ENCODE results near the gene TPP2.

Gene TPP2

DNA sequence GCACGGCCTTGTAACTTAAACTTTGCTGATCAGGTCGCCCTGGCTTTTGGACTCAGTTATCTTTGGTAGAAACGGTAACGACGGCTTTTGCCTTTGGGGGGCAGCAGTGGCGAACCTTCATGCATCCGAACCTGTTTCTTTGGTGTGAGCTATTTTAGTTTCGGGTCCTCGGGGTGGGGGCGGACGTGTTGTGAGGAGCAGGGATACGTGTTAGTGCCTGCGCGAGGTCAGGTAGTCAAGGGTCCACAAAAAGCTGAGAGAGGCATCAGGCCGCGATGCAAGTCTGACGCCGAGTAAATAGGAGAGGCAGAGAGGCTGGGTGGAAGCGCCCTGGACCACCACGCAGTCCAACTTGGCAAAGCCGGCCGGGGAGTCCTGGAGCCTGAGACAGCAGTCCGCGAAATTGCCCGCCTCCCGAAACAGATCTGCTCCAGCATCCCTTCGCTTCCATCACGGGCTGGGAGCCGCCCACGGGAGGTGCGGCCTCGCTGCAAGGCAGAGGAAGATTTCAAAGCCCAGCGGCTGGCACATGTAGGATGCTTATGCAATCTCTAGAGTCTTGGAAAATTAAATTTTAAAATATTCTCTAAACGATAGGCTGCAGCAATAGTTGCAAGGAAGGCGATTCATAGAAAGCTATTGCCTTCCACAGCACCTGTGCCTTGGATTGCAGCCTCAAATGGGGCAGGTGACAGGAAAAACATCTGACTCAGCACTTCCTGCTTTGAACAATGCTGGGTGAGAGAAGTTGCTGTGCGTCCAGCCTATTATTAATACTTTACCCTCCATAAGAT, 4.6 kb upstream of the TPP2 start:
- TF ChIP-seq, protein P1, sequence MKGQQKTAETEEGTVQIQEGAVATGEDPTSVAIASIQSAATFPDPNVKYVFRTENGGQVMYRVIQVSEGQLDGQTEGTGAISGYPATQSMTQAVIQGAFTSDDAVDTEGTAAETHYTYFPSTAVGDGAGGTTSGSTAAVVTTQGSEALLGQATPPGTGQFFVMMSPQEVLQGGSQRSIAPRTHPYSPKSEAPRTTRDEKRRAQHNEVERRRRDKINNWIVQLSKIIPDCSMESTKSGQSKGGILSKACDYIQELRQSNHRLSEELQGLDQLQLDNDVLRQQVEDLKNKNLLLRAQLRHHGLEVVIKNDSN (IDR thresholded peaks at IDR 0.05) = peak; percentile 27; the same call in 1 of the 2 replicates
- peak; percentile 52; the same call in 1 of the 2 replicates for TF ChIP-seq EGR1 (IDR thresholded peaks at IDR 0.05)
- TF ChIP-seq, protein P2, sequence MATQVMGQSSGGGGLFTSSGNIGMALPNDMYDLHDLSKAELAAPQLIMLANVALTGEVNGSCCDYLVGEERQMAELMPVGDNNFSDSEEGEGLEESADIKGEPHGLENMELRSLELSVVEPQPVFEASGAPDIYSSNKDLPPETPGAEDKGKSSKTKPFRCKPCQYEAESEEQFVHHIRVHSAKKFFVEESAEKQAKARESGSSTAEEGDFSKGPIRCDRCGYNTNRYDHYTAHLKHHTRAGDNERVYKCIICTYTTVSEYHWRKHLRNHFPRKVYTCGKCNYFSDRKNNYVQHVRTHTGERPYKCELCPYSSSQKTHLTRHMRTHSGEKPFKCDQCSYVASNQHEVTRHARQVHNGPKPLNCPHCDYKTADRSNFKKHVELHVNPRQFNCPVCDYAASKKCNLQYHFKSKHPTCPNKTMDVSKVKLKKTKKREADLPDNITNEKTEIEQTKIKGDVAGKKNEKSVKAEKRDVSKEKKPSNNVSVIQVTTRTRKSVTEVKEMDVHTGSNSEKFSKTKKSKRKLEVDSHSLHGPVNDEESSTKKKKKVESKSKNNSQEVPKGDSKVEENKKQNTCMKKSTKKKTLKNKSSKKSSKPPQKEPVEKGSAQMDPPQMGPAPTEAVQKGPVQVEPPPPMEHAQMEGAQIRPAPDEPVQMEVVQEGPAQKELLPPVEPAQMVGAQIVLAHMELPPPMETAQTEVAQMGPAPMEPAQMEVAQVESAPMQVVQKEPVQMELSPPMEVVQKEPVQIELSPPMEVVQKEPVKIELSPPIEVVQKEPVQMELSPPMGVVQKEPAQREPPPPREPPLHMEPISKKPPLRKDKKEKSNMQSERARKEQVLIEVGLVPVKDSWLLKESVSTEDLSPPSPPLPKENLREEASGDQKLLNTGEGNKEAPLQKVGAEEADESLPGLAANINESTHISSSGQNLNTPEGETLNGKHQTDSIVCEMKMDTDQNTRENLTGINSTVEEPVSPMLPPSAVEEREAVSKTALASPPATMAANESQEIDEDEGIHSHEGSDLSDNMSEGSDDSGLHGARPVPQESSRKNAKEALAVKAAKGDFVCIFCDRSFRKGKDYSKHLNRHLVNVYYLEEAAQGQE (IDR thresholded peaks at IDR 0.05; ENCODE audit: low read depth) = no peak
- no peak for TF ChIP-seq ZBTB7A (IDR thresholded peaks at IDR 0.05; ENCODE audit: low read depth)
- TF ChIP-seq NFIC (IDR thresholded peaks at IDR 0.05) = no peak
- TF ChIP-seq, protein P3, sequence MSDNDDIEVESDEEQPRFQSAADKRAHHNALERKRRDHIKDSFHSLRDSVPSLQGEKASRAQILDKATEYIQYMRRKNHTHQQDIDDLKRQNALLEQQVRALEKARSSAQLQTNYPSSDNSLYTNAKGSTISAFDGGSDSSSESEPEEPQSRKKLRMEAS (IDR thresholded peaks at IDR 0.05) = no peak
- TF ChIP-seq TEAD4 (IDR thresholded peaks at IDR 0.05) = no peak
- TF ChIP-seq CREB1 (IDR thresholded peaks at IDR 0.05; ENCODE audit: low read depth) = no peak
- TF ChIP-seq EP300 (IDR thresholded peaks at IDR 0.05; ENCODE audit: borderline replicate concordance) = no peak
- TF ChIP-seq CEBPB (IDR thresholded peaks at IDR 0.05) = peak; percentile 51
- TF ChIP-seq YY1 (IDR thresholded peaks at IDR 0.05; ENCODE audit: low read depth) = no peak
- TF ChIP-seq FOXM1 (IDR thresholded peaks at IDR 0.05; ENCODE audit: borderline replicate concordance, low read depth) = no peak
- TF ChIP-seq TAF1 (IDR thresholded peaks at IDR 0.05; ENCODE audit: low read depth) = no peak
- peak; percentile 50; the same call in 1 of the 2 replicates for TF ChIP-seq RAD21 (IDR thresholded peaks at IDR 0.05; ENCODE audit: low read depth)
- TF ChIP-seq TCF12 (IDR thresholded peaks at IDR 0.05; ENCODE audit: low read depth) = no peak

DNA sequence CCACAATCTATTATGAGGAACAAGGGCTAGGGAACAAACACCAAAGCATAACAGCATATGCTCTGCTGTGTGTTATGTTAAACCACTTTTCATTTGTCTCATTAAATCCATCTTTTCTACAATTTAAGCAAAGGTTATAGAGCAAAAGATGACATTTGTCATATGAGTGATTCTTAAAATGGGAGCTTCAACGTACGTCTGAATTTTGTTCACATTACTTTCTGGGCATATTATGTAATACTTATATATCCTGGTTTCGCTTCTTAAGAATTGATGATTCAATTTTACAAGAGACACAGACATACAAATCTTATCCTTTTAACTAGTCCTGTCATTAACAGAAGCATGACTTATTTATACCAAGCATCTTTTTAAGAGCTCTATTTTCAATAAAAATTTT, 3.3 kb upstream of the TPP2 start:
- TF ChIP-seq FOXM1 (IDR thresholded peaks at IDR 0.05; ENCODE audit: borderline replicate concordance, low read depth) = no peak
- TF ChIP-seq RAD21 (IDR thresholded peaks at IDR 0.05; ENCODE audit: low read depth) = no peak
- no peak for TF ChIP-seq ZBTB7A (IDR thresholded peaks at IDR 0.05; ENCODE audit: low read depth)
- no peak for TF ChIP-seq CEBPB (IDR thresholded peaks at IDR 0.05)

DNA sequence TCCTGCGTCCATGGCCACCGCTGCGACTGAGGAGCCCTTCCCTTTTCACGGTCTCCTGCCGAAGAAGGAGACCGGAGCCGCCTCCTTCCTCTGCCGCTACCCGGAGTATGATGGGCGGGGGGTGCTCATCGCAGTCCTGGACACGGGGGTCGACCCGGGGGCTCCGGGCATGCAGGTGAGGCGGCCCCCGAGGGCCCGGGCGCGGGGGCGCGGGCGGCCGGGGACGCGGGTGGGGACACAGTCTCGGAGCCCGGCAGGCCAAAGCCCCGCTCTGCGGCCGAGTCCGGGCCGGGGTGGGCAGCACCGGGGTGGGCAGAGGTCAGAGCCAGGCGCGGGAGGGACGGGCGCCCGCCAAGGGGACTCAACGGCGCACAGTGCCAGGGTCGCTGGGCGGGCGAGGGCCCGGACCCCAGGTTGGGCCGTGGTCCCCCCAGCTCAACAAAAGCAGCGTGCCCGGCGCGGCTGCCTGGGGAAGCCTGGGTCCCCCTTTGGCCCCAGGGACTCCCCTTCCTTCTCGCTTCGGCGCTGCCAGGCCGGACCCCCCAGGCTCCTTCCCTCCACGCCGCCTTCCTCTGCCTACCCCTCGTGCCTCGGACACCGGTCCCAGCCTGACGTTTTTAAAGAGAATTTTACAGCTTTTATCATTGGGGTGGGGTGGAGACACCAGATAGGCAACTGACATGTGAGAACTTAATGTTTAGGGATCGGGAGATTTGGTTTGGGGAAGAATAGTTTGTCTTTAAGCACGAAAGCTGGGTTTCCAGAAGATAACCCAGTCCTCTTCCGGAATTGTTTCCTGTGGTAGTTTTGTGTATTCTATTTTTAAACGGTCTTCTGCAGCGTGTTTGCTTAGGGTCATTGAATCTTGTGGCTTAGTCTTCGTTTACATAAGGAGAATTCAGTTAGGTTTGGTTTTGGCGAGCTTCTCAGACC, 509 bp downstream of the TPP2 start:
- TF ChIP-seq ZBTB7A (IDR thresholded peaks at IDR 0.05; ENCODE audit: low read depth) (peak; percentile 42; the same call in 1 of the 2 replicates), FOXM1 (IDR thresholded peaks at IDR 0.05; ENCODE audit: borderline replicate concordance, low read depth) (no peak), TCF12 (IDR thresholded peaks at IDR 0.05; ENCODE audit: low read depth) (no peak), EP300 (IDR thresholded peaks at IDR 0.05; ENCODE audit: borderline replicate concordance) (no peak), NFIC (IDR thresholded peaks at IDR 0.05) (no peak)

DNA sequence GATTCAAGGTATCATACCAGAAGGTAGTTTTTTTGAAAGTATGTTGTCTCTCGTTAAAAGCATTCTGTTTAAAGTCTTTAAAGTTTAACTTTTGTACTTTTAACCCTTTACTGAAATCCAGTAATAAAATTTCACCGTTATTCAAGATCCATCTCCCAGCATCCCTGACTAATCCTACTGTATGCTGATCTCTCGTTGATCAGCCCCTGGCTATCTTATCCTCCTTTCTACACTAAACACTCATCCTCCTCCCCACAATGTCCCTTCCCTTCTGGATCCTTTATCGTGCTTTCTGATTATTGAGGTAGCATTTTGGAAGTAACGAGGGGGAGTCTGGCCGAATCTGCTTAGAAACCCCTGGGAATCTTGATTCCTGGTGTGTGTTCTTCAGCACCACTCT, 1.3 kb downstream of the TPP2 start:
- TF ChIP-seq TEAD4 (IDR thresholded peaks at IDR 0.05) (no peak), RAD21 (IDR thresholded peaks at IDR 0.05; ENCODE audit: low read depth) (no peak), EGR1 (IDR thresholded peaks at IDR 0.05) (no peak), CREB1 (IDR thresholded peaks at IDR 0.05; ENCODE audit: low read depth) (no peak), TCF12 (IDR thresholded peaks at IDR 0.05; ENCODE audit: low read depth) (no peak), FOXM1 (IDR thresholded peaks at IDR 0.05; ENCODE audit: borderline replicate concordance, low read depth) (no peak), EP300 (IDR thresholded peaks at IDR 0.05; ENCODE audit: borderline replicate concordance) (no peak), TAF1 (IDR thresholded peaks at IDR 0.05; ENCODE audit: low read depth) (no peak), YY1 (IDR thresholded peaks at IDR 0.05; ENCODE audit: low read depth) (no peak), CEBPB (IDR thresholded peaks at IDR 0.05) (no peak), NFIC (IDR thresholded peaks at IDR 0.05) (no peak), ZBTB7A (IDR thresholded peaks at IDR 0.05; ENCODE audit: low read depth) (no peak)
- TF ChIP-seq, protein P2 (IDR thresholded peaks at IDR 0.05; ENCODE audit: low read depth) = no peak
- TF ChIP-seq, protein P1 (IDR thresholded peaks at IDR 0.05) = no peak
- TF ChIP-seq, protein P3 (IDR thresholded peaks at IDR 0.05) = no peak

DNA sequence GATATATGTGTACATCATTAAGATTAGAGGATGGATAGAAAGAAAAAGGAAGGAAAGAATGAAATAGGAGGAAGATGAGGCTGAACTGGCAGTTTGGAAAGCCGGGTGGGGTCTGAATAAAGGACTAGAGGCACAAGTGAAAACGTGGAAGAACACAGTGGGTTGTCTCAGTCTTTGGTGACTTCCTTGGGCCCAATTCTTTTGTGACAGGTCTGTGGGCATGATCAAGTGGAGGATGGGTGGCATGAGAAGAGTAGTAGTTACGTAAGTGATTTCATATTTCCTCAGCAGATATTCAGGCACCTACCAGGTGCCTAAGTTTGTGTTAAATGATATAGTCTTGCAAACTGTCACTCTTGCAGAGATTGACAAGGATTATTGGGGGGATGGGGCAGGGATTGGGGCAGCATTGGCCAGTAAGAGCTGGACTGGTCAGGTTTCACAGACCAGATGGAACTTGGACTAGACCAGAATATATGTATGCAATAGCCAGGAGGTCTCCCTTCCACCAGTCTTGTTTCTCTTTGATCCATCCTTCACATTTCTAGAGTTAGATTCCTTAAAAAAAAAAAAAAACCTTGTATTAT, 2.7 kb downstream of the TPP2 start:
- TF ChIP-seq FOXM1 (IDR thresholded peaks at IDR 0.05; ENCODE audit: borderline replicate concordance, low read depth) (no peak), YY1 (IDR thresholded peaks at IDR 0.05; ENCODE audit: low read depth) (no peak), CEBPB (IDR thresholded peaks at IDR 0.05) (no peak), EGR1 (IDR thresholded peaks at IDR 0.05) (no peak), RAD21 (IDR thresholded peaks at IDR 0.05; ENCODE audit: low read depth) (no peak), ZBTB7A (IDR thresholded peaks at IDR 0.05; ENCODE audit: low read depth) (no peak), CREB1 (IDR thresholded peaks at IDR 0.05; ENCODE audit: low read depth) (no peak), EP300 (IDR thresholded peaks at IDR 0.05; ENCODE audit: borderline replicate concordance) (no peak), NFIC (IDR thresholded peaks at IDR 0.05) (no peak), TAF1 (IDR thresholded peaks at IDR 0.05; ENCODE audit: low read depth) (no peak), TEAD4 (IDR thresholded peaks at IDR 0.05) (no peak)
- TF ChIP-seq, protein P3 (IDR thresholded peaks at IDR 0.05) = no peak
- TF ChIP-seq, protein P2 (IDR thresholded peaks at IDR 0.05; ENCODE audit: low read depth) = no peak

Measured in Ishikawa (cell line).